SK-N-SH treated with all-trans-retinoic acid at 6 μM for 48 hours (cell line): Measurements from ENCODE around the gene BMERB1.

Experiments used
- ATAC-seq: fragments of 200-7000 bp; cut with Tn5 transposase; 3 replicates; pipeline ENCODE4 v1.9.1; 2020; ENCODE audit warnings: mild to moderate bottlenecking, moderate library complexity
- ARNTL ChIP-seq: fragments of 450-650 bp; formaldehyde crosslinking; IDR thresholded peaks from 2 replicates; pipeline ENCODE4 v1.5.0; 2020; ENCODE audit warnings: low read depth, mild to moderate bottlenecking, moderate library complexity, borderline replicate concordance
- BACH2 ChIP-seq: fragments of 250-450 bp; sonication (Bioruptor Pico); IDR thresholded peaks from 2 replicates; pipeline ENCODE4 v1.9.0; 2021; ENCODE audit warnings: mild to moderate bottlenecking, borderline replicate concordance
- CREB5 ChIP-seq: fragments of 250-450 bp; sonication (Bioruptor Pico); IDR thresholded peaks from 2 replicates; pipeline ENCODE4 v1.5.1; 2020; ENCODE audit warnings: low read depth, mild to moderate bottlenecking, moderate library complexity
- CSDC2 ChIP-seq: fragments of 250-450 bp; sonication (Bioruptor Pico); IDR thresholded peaks from 2 replicates; pipeline ENCODE4 v1.5.0; 2020; ENCODE audit warnings: mild to moderate bottlenecking, moderate library complexity
- CSRNP3 ChIP-seq: fragments of 250-450 bp; sonication (Bioruptor Pico); IDR thresholded peaks from 2 replicates; pipeline ENCODE4 v1.5.1; 2021; ENCODE audit warnings: mild to moderate bottlenecking, moderate library complexity
- ESRRG ChIP-seq: fragments of 250-450 bp; sonication (Bioruptor Pico); IDR thresholded peaks from 2 replicates; pipeline ENCODE4 v1.6.1; 2021; ENCODE audit warnings: mild to moderate bottlenecking
- GLIS3 ChIP-seq: fragments of 250-450 bp; sonication (Bioruptor Pico); IDR thresholded peaks from 2 replicates; pipeline ENCODE4 v1.5.0; 2020; ENCODE audit warnings: mild to moderate bottlenecking, moderate library complexity
- ISL1 ChIP-seq: fragments of 250-450 bp; sonication (Bioruptor Pico); IDR thresholded peaks from 2 replicates; pipeline ENCODE4 v2.1.2; 2022; ENCODE audit warnings: mild to moderate bottlenecking, moderate library complexity
- OSR1 ChIP-seq: fragments of 250-450 bp; sonication (Bioruptor Pico); IDR thresholded peaks from 2 replicates; pipeline ENCODE4 v1.8.0; 2022; ENCODE audit warnings: moderate library complexity, mild to moderate bottlenecking, inconsistent platforms
- PATZ1 ChIP-seq: fragments of 250-450 bp; sonication (Bioruptor Pico); IDR thresholded peaks from 2 replicates; pipeline ENCODE4 v1.8.0; 2020; ENCODE audit warnings: mild to moderate bottlenecking, moderate library complexity, borderline replicate concordance
- POU6F1 ChIP-seq: fragments of 250-450 bp; sonication (Bioruptor Pico); IDR thresholded peaks from 2 replicates; pipeline ENCODE4 v1.8.0; 2021; ENCODE audit warnings: low read depth, mild to moderate bottlenecking, moderate library complexity, borderline replicate concordance
- PPARA ChIP-seq: fragments of 250-450 bp; sonication (Bioruptor Pico); IDR thresholded peaks from 2 replicates; pipeline ENCODE4 v1.5.0; 2020; ENCODE audit warnings: mild to moderate bottlenecking, borderline replicate concordance
- RARB ChIP-seq: fragments of 250-450 bp; sonication (Bioruptor Pico); IDR thresholded peaks from 2 replicates; pipeline ENCODE4 v1.8.0; 2021; ENCODE audit warnings: mild to moderate bottlenecking, moderate library complexity
- SNAI2 ChIP-seq: fragments of 250-450 bp; sonication (Bioruptor Pico); IDR thresholded peaks from 2 replicates; pipeline ENCODE4 v1.5.0; 2020; ENCODE audit warnings: mild to moderate bottlenecking, moderate library complexity
- TCF4 ChIP-seq: fragments of 250-450 bp; sonication (Bioruptor Pico); IDR thresholded peaks from 2 replicates; pipeline ENCODE4 v1.8.0; 2021; ENCODE audit warnings: mild to moderate bottlenecking, moderate library complexity, borderline replicate concordance
- TOX ChIP-seq: fragments of 250-450 bp; sonication (Bioruptor Pico); IDR thresholded peaks from 2 replicates; pipeline ENCODE4 v1.8.0; 2021; ENCODE audit warnings: mild to moderate bottlenecking, moderate library complexity, borderline replicate concordance
- TSHZ2 ChIP-seq: fragments of 250-450 bp; sonication (Bioruptor Pico); IDR thresholded peaks from 2 replicates; pipeline ENCODE4 v1.5.0; 2020; ENCODE audit warnings: mild to moderate bottlenecking, moderate library complexity
- ZC3H10 ChIP-seq: fragments of 250-450 bp; sonication (Bioruptor Pico); IDR thresholded peaks from 2 replicates; pipeline ENCODE4 v1.5.1; 2021; ENCODE audit warnings: mild to moderate bottlenecking, moderate library complexity
- ZFP3 ChIP-seq: fragments of 250-450 bp; sonication (Bioruptor Pico); IDR thresholded peaks from 2 replicates; pipeline ENCODE4 v1.5.0; 2020; ENCODE audit warnings: mild to moderate bottlenecking, moderate library complexity
- ZNF565 ChIP-seq: fragments of 450-650 bp; formaldehyde crosslinking; conservative IDR thresholded peaks from 2 replicates; pipeline ENCODE4 v1.5.0; 2020; ENCODE audit warnings: low read depth, mild to moderate bottlenecking, moderate library complexity
- ZNF70 ChIP-seq: fragments of 450-650 bp; formaldehyde crosslinking; IDR thresholded peaks from 2 replicates; pipeline ENCODE4 v1.5.0; 2020; ENCODE audit warnings: mild to moderate bottlenecking, moderate library complexity
- ZNF8 ChIP-seq: fragments of 450-650 bp; formaldehyde crosslinking; IDR thresholded peaks from 2 replicates; pipeline ENCODE4 v1.5.0; 2020; ENCODE audit warnings: mild to moderate bottlenecking, moderate library complexity

The BMERB1 gene

GRCh38 chr16:15443753-15444152 is 9.4 kb downstream of the BMERB1 start (continued):
- TF ChIP-seq PATZ1 (CRISPR knock-in tag): no peak

DNA sequence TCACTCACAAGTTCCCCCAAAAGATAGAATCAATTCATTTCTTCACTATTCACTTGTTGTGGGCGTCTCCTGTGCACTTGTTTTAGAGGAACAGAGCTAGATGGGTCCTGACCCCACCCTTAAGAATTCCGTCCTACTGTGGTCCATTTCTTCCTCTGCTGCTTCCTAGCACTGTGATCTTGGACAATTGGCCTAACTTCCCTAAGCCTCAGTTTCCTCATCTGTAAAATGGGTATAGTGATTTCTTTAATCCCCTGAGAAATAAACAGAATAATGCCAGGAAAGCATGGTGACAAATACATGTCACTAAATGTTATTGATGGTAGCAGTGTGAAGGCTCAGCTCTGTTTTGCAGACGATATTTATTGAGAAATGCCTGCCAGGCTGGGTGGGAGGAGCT is 9.9 kb downstream of the BMERB1 start:
- TF ChIP-seq SNAI2: no peak
- no peak for TF ChIP-seq ZNF70 (CRISPR knock-in tag)
- no peak for TF ChIP-seq GLIS3
- TF ChIP-seq RARB (CRISPR knock-in tag): no peak
- TF ChIP-seq BACH2: no peak
- no peak for TF ChIP-seq POU6F1 (CRISPR knock-in tag)
- TF ChIP-seq CREB5 (CRISPR knock-in tag): no peak
- no peak for TF ChIP-seq ZC3H10 (CRISPR knock-in tag)
- TF ChIP-seq TCF4 (CRISPR knock-in tag): no peak
- ATAC-seq: no peak

DNA sequence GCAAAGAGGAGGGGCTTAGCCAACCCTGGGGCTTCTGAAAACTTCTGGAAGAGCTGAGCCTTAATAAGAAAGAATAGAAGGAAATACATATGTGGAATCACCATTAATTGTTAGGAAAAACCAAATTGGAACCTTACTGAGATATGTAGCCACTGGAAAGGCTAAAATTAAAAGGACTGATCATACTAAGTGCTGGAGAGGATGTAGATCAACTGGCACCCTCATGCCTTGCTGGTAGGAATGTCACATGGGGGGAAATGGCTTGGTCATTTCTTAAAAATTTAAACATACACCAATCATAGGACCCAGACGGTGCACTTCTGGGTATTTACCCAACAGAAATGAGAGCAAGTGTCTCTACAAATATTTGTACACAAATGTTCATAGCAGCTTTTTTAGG is 11.1 kb downstream of the BMERB1 start:
- TF ChIP-seq BACH2 (no peak), ZFP3 (no peak), ARNTL (CRISPR knock-in tag) (no peak), CSDC2 (no peak), TOX (no peak), ISL1 (CRISPR knock-in tag) (no peak), GLIS3 (no peak), CREB5 (CRISPR knock-in tag) (no peak), TSHZ2 (CRISPR knock-in tag) (no peak), CSRNP3 (CRISPR knock-in tag) (no peak), ZC3H10 (CRISPR knock-in tag) (no peak), ESRRG (CRISPR knock-in tag) (no peak), TCF4 (CRISPR knock-in tag) (no peak), OSR1 (CRISPR knock-in tag) (no peak), PPARA (CRISPR knock-in tag) (no peak), ZNF8 (CRISPR knock-in tag) (no peak), POU6F1 (CRISPR knock-in tag) (no peak), ZNF565 (CRISPR knock-in tag) (no peak)
- ATAC-seq: no peak
